Ovary (tissue), 3 donors: ENCODE data around the gene GBX1.

ENCODE experiments used
- CTCF ChIP-seq, 3 donors: fragments of 450-650 bp in 2 of 3; fragments of 200-600 bp in 1 of 3; IDR thresholded peaks; one replicate each; pipeline versions ENCODE4 v1.5.1 to v1.8.0; 2016 to 2022; ENCODE audit warnings: antibody characterized with exemption in 3 of 3, mild to moderate bottlenecking in 1 of 3
- EP300 ChIP-seq: sonication (generic); formaldehyde crosslinking; IDR thresholded peaks from one replicate; pipeline ENCODE4 v1.6.1; 2017; ENCODE audit warnings: antibody characterized with exemption
- POLR2A ChIP-seq: fragments of 450-650 bp; IDR thresholded peaks from one replicate; pipeline ENCODE4 v1.6.1; 2017; ENCODE audit warnings: antibody characterized with exemption, mild to moderate bottlenecking, moderate library complexity
- donor health status: DM: no; HTN: no; CAD: no.

GRCh38 chr7:151175047-151175792 lies 7.7 kb upstream of the GBX1 start:
- TF ChIP-seq CTCF (IDR thresholded peaks at IDR 0.05) (no peak), POLR2A (no peak), EP300 (no peak)
